Testis (tissue), 5 donors: ENCODE results near the gene USE1. TPM values are rescaled to one million over a fixed set of nuclear protein-coding genes. Genes with fewer than 3 reads are reported as not detected.

Experiments
- DNase-seq: peaks from one replicate; pipeline ENCODE4 v3.0.0-alpha.2; 2019
- H3K27ac ChIP-seq, 2 donors: fragments of 200-600 bp; sonication (generic); one replicate each; pipeline ENCODE4 v1.5.1; 2019
- H3K27me3 ChIP-seq: fragments of 200-600 bp; sonication (generic); one replicate; pipeline ENCODE4 v1.5.1; 2019
- H3K36me3 ChIP-seq: fragments of 200-600 bp; sonication (generic); one replicate; pipeline ENCODE4 v1.5.1; 2017; ENCODE audit warnings: low read depth; ENCODE audit errors: missing control alignments
- H3K4me1 ChIP-seq: fragments of 200-600 bp; sonication (generic); one replicate; pipeline ENCODE4 v1.5.1; 2019
- H3K4me3 ChIP-seq, 2 donors: fragments of 200-600 bp; sonication (generic); one replicate each; pipeline ENCODE4 v1.5.1; 2017 to 2019
- H3K9me3 ChIP-seq: fragments of 200-600 bp; sonication (generic); one replicate; pipeline ENCODE4 v1.5.1; 2017
- POLR2A ChIP-seq: fragments of 450-650 bp; IDR thresholded peaks from one replicate; pipeline ENCODE4 v1.6.1; 2017; ENCODE audit warnings: antibody characterized with exemption, mild to moderate bottlenecking, moderate library complexity
- WGBS, 2 donors: methylation state at CpG; one replicate each; pipeline ENCODE4 v1.1.5; 2018; 5-methylcytosine and 5-hydroxymethylcytosine counted together
- intact Hi-C: fragments of 100-400 bp; cut with DNase I; formaldehyde crosslinking; loops from one replicate; pipeline ENCODE4 v1.15.1; 2023; ENCODE audit warnings: low total_unique reads
- long read RNA-seq, 2 donors: transcript quantifications; one replicate each; lab custom pipeline, GENCODE V29; 2026
- polyA plus RNA-seq: library from polyadenylated mRNA; stranded (reverse); fragments of 350-450 nt; fragmentation: Illumina TruSeq; extraction: RNeasy Lipid Tissue Mini Kit (QIAGEN cat#74804); gene quantifications from one replicate; pipeline ENCODE4 v1.2.3, GENCODE V29; 2014; ENCODE audit warnings: low read depth, low replicate concordance; ENCODE audit not compliant: insufficient read depth
- total RNA-seq, 2 donors: library from RNA; depleted of rRNA; stranded (reverse); fragments of >200 nt; gene quantifications; one replicate each; pipeline ENCODE4 v1.2.3, GENCODE V29; 2016
- TF ChIP-seq, protein P1 (sequence below), 3 experiments: fragments of 450-650 bp in 2 of 3; fragments of 200-600 bp in 1 of 3; sonication (generic) in 1 of 3; IDR thresholded peaks; one replicate each; pipeline ENCODE4 v1.5.1; 2016 to 2019; ENCODE audit warnings: antibody characterized with exemption in 3 of 3, mild to moderate bottlenecking in 2 of 3, moderate library complexity in 1 of 3

The USE1 gene, protein sequence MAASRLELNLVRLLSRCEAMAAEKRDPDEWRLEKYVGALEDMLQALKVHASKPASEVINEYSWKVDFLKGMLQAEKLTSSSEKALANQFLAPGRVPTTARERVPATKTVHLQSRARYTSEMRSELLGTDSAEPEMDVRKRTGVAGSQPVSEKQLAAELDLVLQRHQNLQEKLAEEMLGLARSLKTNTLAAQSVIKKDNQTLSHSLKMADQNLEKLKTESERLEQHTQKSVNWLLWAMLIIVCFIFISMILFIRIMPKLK
- total RNA-seq (10 to 100 TPM; 15.8 to 23.8 TPM), polyA plus RNA-seq (33.3 TPM)
- long read RNA-seq, donor 1, partial matches to known transcripts: 0 of 12 reads
- long read RNA-seq, donor 1, other reads (novel, unspliced or antisense): 11 of 12 reads
- long read RNA-seq, donor 2, partial matches to known transcripts: 0 of 11 reads
- long read RNA-seq, donor 2, other reads (novel, unspliced or antisense): 10 of 11 reads

- H3K4me3 ChIP-seq: peak within 1 kb of the TSS; percentile 74 to 87
- TF ChIP-seq POLR2A: no peak
- H3K36me3 ChIP-seq: no peaks in the 10 kb centered on the region
- DNase-seq: peak; percentile 94
- H3K9me3 ChIP-seq: no peaks in the 10 kb centered on the region
- no peaks in the 10 kb centered on the region for H3K27me3 ChIP-seq
- peaks cover 16% of the 10 kb centered on the region for H3K4me1 ChIP-seq
- peak within 1 kb of the TSS; percentile 92 to 94 for H3K27ac ChIP-seq
- intact Hi-C loops: no loop called here
- 1 to 3% methylated on average over 26 to 54 of the region's 56 CpGs for WGBS, 2 donors
Observed at GRCh38 chr19:17215127-17215971, at the start of gene USE1. Gene USE1 (plus strand): TSS chr19:17215357. CDS start chr19:17215406, 49 bp downstream.

- peaks cover 4% of the 10 kb centered on the region for H3K36me3 ChIP-seq
- H3K27me3 ChIP-seq: no peaks in the 10 kb centered on the region
- intact Hi-C loops: no loop called here
- no peak for DNase-seq
- no peaks in the 10 kb centered on the region for H3K9me3 ChIP-seq
- TF ChIP-seq, protein P1, sequence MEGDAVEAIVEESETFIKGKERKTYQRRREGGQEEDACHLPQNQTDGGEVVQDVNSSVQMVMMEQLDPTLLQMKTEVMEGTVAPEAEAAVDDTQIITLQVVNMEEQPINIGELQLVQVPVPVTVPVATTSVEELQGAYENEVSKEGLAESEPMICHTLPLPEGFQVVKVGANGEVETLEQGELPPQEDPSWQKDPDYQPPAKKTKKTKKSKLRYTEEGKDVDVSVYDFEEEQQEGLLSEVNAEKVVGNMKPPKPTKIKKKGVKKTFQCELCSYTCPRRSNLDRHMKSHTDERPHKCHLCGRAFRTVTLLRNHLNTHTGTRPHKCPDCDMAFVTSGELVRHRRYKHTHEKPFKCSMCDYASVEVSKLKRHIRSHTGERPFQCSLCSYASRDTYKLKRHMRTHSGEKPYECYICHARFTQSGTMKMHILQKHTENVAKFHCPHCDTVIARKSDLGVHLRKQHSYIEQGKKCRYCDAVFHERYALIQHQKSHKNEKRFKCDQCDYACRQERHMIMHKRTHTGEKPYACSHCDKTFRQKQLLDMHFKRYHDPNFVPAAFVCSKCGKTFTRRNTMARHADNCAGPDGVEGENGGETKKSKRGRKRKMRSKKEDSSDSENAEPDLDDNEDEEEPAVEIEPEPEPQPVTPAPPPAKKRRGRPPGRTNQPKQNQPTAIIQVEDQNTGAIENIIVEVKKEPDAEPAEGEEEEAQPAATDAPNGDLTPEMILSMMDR (IDR thresholded peaks at IDR 0.05): no peak
- TF ChIP-seq POLR2A: no peak
- H3K4me3 ChIP-seq: no peak overlapping the region
- no peak overlapping the region for H3K27ac ChIP-seq
- WGBS, 2 donors: 89 to 94% methylated on average over 5 of the region's 5 CpGs
- no peaks in the 10 kb centered on the region for H3K4me1 ChIP-seq
Observed at GRCh38 chr19:17165715-17166114, 49.4 kb upstream of the USE1 start.

GRCh38 chr19:17170538-17171297 lies 44.4 kb upstream of the USE1 start:
- intact Hi-C loops: no loop called here
- Histone ChIP-seq H3K9me3 (no peaks in the 10 kb centered on the region), H3K4me3 (no peak overlapping the region), H3K27ac (no peak overlapping the region), H3K27me3 (no peaks in the 10 kb centered on the region), H3K36me3 (no peaks in the 10 kb centered on the region), H3K4me1 (no peaks in the 10 kb centered on the region)
- TF ChIP-seq, protein P1 (IDR thresholded peaks at IDR 0.05): no peak
- WGBS, 2 donors: 81 to 84% methylated on average over 13 of the region's 13 CpGs
- DNase-seq: no peak

DNA sequence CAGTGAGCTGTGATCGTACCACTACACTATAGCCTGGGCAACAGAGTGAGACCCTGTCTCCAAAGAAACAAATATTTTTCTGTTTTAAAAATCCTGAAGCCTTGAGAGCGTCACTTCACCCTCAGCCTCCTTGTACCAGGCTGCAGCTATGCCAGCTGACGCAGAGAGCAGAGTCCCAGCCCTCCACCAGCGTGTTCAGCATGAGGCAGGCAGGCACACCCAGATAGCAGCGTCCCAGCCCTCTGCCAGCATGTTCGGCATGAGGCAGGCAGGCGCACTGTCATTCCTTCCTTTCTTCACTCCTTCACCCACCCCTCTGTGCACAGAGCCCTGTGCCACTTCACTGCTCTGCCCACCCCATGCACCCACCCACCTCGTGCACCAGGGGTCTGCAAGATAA lies 43.3 kb upstream of the USE1 start:
- DNase-seq: no peak
- Histone ChIP-seq H3K36me3 (no peaks in the 10 kb centered on the region), H3K4me1 (no peaks in the 10 kb centered on the region), H3K27me3 (no peaks in the 10 kb centered on the region), H3K9me3 (no peaks in the 10 kb centered on the region), H3K4me3 (no peak overlapping the region), H3K27ac (no peak overlapping the region)
- intact Hi-C loops: no loop called here
- WGBS, 2 donors: 85 to 86% methylated on average over 8 of the region's 8 CpGs
- TF ChIP-seq POLR2A: no peak
- TF ChIP-seq, protein P1 (IDR thresholded peaks at IDR 0.05): no peak
